Bronchial epithelial cell (primary cell): ENCODE measurements around the gene WDFY3. TPM values are rescaled to one million over a fixed set of nuclear protein-coding genes. Genes with fewer than 3 reads are reported as not detected.
A peak's percentile ranks its signal among the peaks of the same experiment; 100 is the strongest.
"Not testable (repeated sequence)": the region's sequence is repeated elsewhere in the genome, so short reads cannot be mapped to it uniquely, and the experiment has no call there.

Experiments used
- DNase-seq: peaks from one replicate; pipeline ENCODE4 v3.0.0-alpha.2; 2010; ENCODE audit warnings: low read depth
- FAIRE-seq: peaks from 2 replicates; lab custom pipeline; 2011; peaks lifted over from hg19 to GRCh38; lab: Jason Lieb, UNC
- H3K27me3 ChIP-seq: 2 replicates; pipeline ENCODE4 v1.5.1; 2011; ENCODE audit warnings: low read length; ENCODE audit not compliant: control insufficient read depth, insufficient read depth
- H3K36me3 ChIP-seq: 2 replicates; pipeline ENCODE4 v1.5.1; 2011; ENCODE audit warnings: low read length; ENCODE audit not compliant: control insufficient read depth, insufficient read depth
- H3K4me3 ChIP-seq: 2 replicates; pipeline ENCODE4 v1.5.1; 2011; ENCODE audit warnings: mild to moderate bottlenecking, low read depth, low read length, control low read depth
- CTCF ChIP-seq: IDR thresholded peaks from 2 replicates; pipeline ENCODE4 v1.5.1; 2011; ENCODE audit warnings: mild to moderate bottlenecking, moderate library complexity, low read length, control low read depth, inconsistent platforms; ENCODE audit not compliant: insufficient read depth, severe bottlenecking
- total RNA-seq: library from RNA; depleted of rRNA; stranded (reverse); fragments of >200 nt; gene quantifications from 2 replicates; pipeline ENCODE4 v1.2.1, GENCODE V29; 2014

WDFY3 gene
- total RNA-seq, 1 donor from 2014 or later = 33.2 TPM

GRCh38 chr4:84808332-84808731, 158.2 kb downstream of the WDFY3 start:
- H3K4me3 ChIP-seq = no peak overlapping the region
- FAIRE-seq = no peak

GRCh38 chr4:84806541-84806940, 159.9 kb downstream of the WDFY3 start:
- H3K36me3 ChIP-seq, FAIRE-seq, H3K4me3 ChIP-seq, DNase-seq, H3K27me3 ChIP-seq: not testable (repeated sequence)

More at GRCh38 chr4:84808332-84808731, 158.2 kb downstream of the WDFY3 start:
- Histone ChIP-seq H3K36me3 (peaks cover 4% of the 10 kb centered on the region), H3K27me3 (no peaks in the 10 kb centered on the region)
- no peak for DNase-seq
- TF ChIP-seq CTCF = no peak

- H3K36me3 ChIP-seq = peaks cover 2% of the 10 kb centered on the region
- H3K4me3 ChIP-seq = no peak overlapping the region
- H3K27me3 ChIP-seq = no peaks in the 10 kb centered on the region
- DNase-seq (no peak), FAIRE-seq (no peak)
- TF ChIP-seq CTCF = no peak
Measured at GRCh38 chr4:84804136-84804535, 162.4 kb downstream of the WDFY3 start.

- H3K27me3 ChIP-seq = no peaks in the 10 kb centered on the region
- no peak overlapping the region for H3K4me3 ChIP-seq
- FAIRE-seq = no peak
- no peak for TF ChIP-seq CTCF
- peaks cover 2% of the 10 kb centered on the region for H3K36me3 ChIP-seq
- peak; percentile 75 for DNase-seq
Measured at GRCh38 chr4:84803720-84804119, 162.8 kb downstream of the WDFY3 start.

- no peak for DNase-seq
- Histone ChIP-seq H3K4me3 (no peak overlapping the region), H3K27me3 (no peaks in the 10 kb centered on the region), H3K36me3 (no peaks in the 10 kb centered on the region)
- no peak for FAIRE-seq
- TF ChIP-seq CTCF = no peak
Measured at GRCh38 chr4:84803116-84803515, 163.4 kb downstream of the WDFY3 start.

- FAIRE-seq = no peak
- peak; percentile 95 for DNase-seq
- peaks cover 2% of the 10 kb centered on the region for H3K36me3 ChIP-seq
- TF ChIP-seq CTCF = no peak
- H3K4me3 ChIP-seq = no peak overlapping the region
- H3K27me3 ChIP-seq = no peaks in the 10 kb centered on the region
Measured at GRCh38 chr4:84800256-84800655, 166.2 kb downstream of the WDFY3 start.
